Measurements from ENCODE around the gene PRDM12. TPM values are rescaled to one million over a fixed set of nuclear protein-coding genes. Genes with fewer than 3 reads are reported as not detected.

The PRDM12 gene
- total and polyA plus RNA-seq, 2 donors (not counting 1 experiment from before 2014, with no cell fraction given), result not detected

GRCh38 chr9:130623466-130623865 is 40.9 kb upstream of the PRDM12 start:
- H3K27ac ChIP-seq (ENCODE audit: low read length in 2 of 2), result no peak overlapping the region
- H3K9ac ChIP-seq (ENCODE audit: low read length), result no peak overlapping the region
- H3K27me3 ChIP-seq (replicated peaks in 1 of 4; ENCODE audit: control extremely low read depth in 1 of 4, control insufficient read depth in 3 of 4, insufficient read depth in 4 of 4, low read length in 3 of 4), result no peaks in the 10 kb centered on the region
- no peaks in the 10 kb centered on the region for H3K9me3 Mint-ChIP-seq (ENCODE audit: insufficient read depth)
- H3K4me3 ChIP-seq (ENCODE audit: control extremely low read depth in 1 of 5, extremely low read depth in 1 of 5, insufficient read depth in 1 of 5, low read depth in 2 of 5, low read length in 4 of 5), result no peak overlapping the region
- intact Hi-C loops (cut with micrococcal nuclease), result no loop called here
- TF ChIP-seq EZH2 (IDR thresholded peaks at IDR 0.05; ENCODE audit: borderline replicate concordance, insufficient read depth, low read depth, low read length, poor library complexity, severe bottlenecking), result no peak
- TF ChIP-seq CTCF (IDR thresholded peaks at IDR 0.05), result no peak
- H3K9me3 ChIP-seq (ENCODE audit: control extremely low read depth in 1 of 3, control insufficient read depth in 2 of 3, insufficient read depth in 1 of 3, low read length in 2 of 3), result no peaks in the 10 kb centered on the region
- ChIA-PET CTCF (no interaction called here), POLR2A (no interaction called here)
- H3K27me3 Mint-ChIP-seq, result no peaks in the 10 kb centered on the region
- H3K4me3 Mint-ChIP-seq, result no peak overlapping the region
- no peak for ATAC-seq (ENCODE audit: low read depth)
- no peak overlapping the region for H2AFZ ChIP-seq (ENCODE audit: insufficient read depth, low read depth, low read length, poor library complexity, severe bottlenecking)
- WGBS (ENCODE audit: insufficient coverage), result 100% methylated on average over 7 of the region's 10 CpGs
- H3K4me1 ChIP-seq (ENCODE audit: control insufficient read depth in 2 of 2, insufficient read depth in 2 of 2, low read length in 2 of 2), result no peaks in the 10 kb centered on the region
- H4K20me1 ChIP-seq (ENCODE audit: control insufficient read depth, insufficient read depth, low read length, poor library complexity, severe bottlenecking), result no peaks in the 10 kb centered on the region
- H3K4me1 Mint-ChIP-seq, result no peaks in the 10 kb centered on the region
- no peaks in the 10 kb centered on the region for H3K79me2 ChIP-seq (ENCODE audit: control insufficient read depth, insufficient read depth, low read length)
- H3K4me2 ChIP-seq (replicated peaks; ENCODE audit: low read depth, low read length, poor library complexity, severe bottlenecking), result no peak overlapping the region
- peaks cover 6 to 77% of the 10 kb centered on the region in 2 experiments for H3K36me3 ChIP-seq (replicated peaks in 1 of 2; ENCODE audit: control extremely low read depth in 1 of 2, control insufficient read depth in 1 of 2, extremely low read depth in 1 of 2, insufficient read depth in 2 of 2, low read length in 1 of 2)
- H3K27ac Mint-ChIP-seq, result no peak overlapping the region
- no peak for DNase-seq

GRCh38 chr9:130624154-130624553 is 40.2 kb upstream of the PRDM12 start:
- Histone ChIP-seq H3K9ac (ENCODE audit: low read length) (no peak overlapping the region), H3K79me2 (ENCODE audit: control insufficient read depth, insufficient read depth, low read length) (no peaks in the 10 kb centered on the region), H3K9me3 (ENCODE audit: control extremely low read depth in 1 of 3, control insufficient read depth in 2 of 3, insufficient read depth in 1 of 3, low read length in 2 of 3) (no peaks in the 10 kb centered on the region), H3K36me3 (replicated peaks in 1 of 2; ENCODE audit: control extremely low read depth in 1 of 2, control insufficient read depth in 1 of 2, extremely low read depth in 1 of 2, insufficient read depth in 2 of 2, low read length in 1 of 2) (peaks cover 6 to 71% of the 10 kb centered on the region in 2 experiments), H2AFZ (ENCODE audit: insufficient read depth, low read depth, low read length, poor library complexity, severe bottlenecking) (no peak overlapping the region), H3K4me3 (ENCODE audit: control extremely low read depth in 1 of 5, extremely low read depth in 1 of 5, insufficient read depth in 1 of 5, low read depth in 2 of 5, low read length in 4 of 5) (no peak overlapping the region), H3K27me3 (replicated peaks in 1 of 4; ENCODE audit: control extremely low read depth in 1 of 4, control insufficient read depth in 3 of 4, insufficient read depth in 4 of 4, low read length in 3 of 4) (no peaks in the 10 kb centered on the region), H3K27ac (ENCODE audit: low read length in 2 of 2) (no peak overlapping the region), H4K20me1 (ENCODE audit: control insufficient read depth, insufficient read depth, low read length, poor library complexity, severe bottlenecking) (no peaks in the 10 kb centered on the region), H3K4me1 (ENCODE audit: control insufficient read depth in 2 of 2, insufficient read depth in 2 of 2, low read length in 2 of 2) (no peaks in the 10 kb centered on the region), H3K4me2 (replicated peaks; ENCODE audit: low read depth, low read length, poor library complexity, severe bottlenecking) (no peak overlapping the region)
- 100% methylated on average over 3 of the region's 4 CpGs for WGBS (ENCODE audit: insufficient coverage)
- intact Hi-C loops (cut with micrococcal nuclease), result no loop called here
- DNase-seq, result no peak
- Mint-ChIP-seq H3K27ac (no peak overlapping the region), H3K9me3 (ENCODE audit: insufficient read depth) (no peaks in the 10 kb centered on the region), H3K4me1 (no peaks in the 10 kb centered on the region), H3K27me3 (no peaks in the 10 kb centered on the region), H3K4me3 (no peak overlapping the region)
- ATAC-seq (ENCODE audit: low read depth), result no peak
- POLR2A ChIA-PET, result no interaction called here
- TF ChIP-seq CTCF (IDR thresholded peaks at IDR 0.05), result no peak
- TF ChIP-seq EZH2 (IDR thresholded peaks at IDR 0.05; ENCODE audit: borderline replicate concordance, insufficient read depth, low read depth, low read length, poor library complexity, severe bottlenecking), result no peak
- CTCF ChIA-PET, result no interaction called here
